ENCODE data around the gene PC. TPM values are rescaled to one million over a fixed set of nuclear protein-coding genes. Genes with fewer than 3 reads are reported as not detected.

PC gene
- total RNA-seq, 1 donor from 2014 or later, result 13.5 TPM

GRCh38 chr11:66987924-66988637 lies 29.9 kb upstream of the PC start:
- no peak for TF ChIP-seq CTCF (IDR thresholded peaks at IDR 0.05)
- H3K4me1 ChIP-seq, result peaks cover 6 to 10% of the 10 kb centered on the region in 2 donors
- H3K36me3 ChIP-seq, result no peaks in the 10 kb centered on the region
- no peak for DNase-seq (ENCODE audit: low spot score in 2 of 2)
- no peak overlapping the region for H3K27ac ChIP-seq
- intact Hi-C loops (cut with DNase I), result no loop called here
- no peaks in the 10 kb centered on the region for H3K27me3 ChIP-seq
- H3K9me3 ChIP-seq, result no peaks in the 10 kb centered on the region
- H3K4me3 ChIP-seq, result no peak overlapping the region

DNA sequence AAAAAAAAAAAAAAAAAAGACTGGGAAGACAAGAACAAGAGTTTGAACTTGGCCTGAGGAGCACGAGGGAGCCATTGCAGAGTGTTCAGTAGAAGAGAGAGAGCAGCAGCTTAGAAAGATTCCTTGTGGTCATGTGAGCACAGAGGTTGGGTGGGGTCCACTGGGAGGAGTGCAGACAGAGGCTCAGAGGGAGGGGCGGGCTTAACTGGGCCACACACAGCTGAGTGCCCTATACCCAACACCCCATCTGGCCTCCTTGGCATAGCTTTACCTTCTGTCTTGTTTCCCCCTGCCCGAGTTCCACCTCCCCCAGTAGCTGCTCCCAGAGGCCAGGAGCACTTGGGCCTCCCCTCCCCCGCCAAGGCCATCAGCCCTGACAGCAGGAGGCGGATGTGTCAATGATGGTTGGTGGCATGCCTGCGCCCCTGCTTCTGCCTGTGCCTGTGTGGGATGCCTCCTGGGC lies 29.0 kb upstream of the PC start:
- TF ChIP-seq CTCF (IDR thresholded peaks at IDR 0.05), result no peak
- no peaks in the 10 kb centered on the region for H3K36me3 ChIP-seq
- H3K27me3 ChIP-seq, result no peaks in the 10 kb centered on the region
- peaks cover 6 to 10% of the 10 kb centered on the region in 2 donors for H3K4me1 ChIP-seq
- H3K27ac ChIP-seq, result no peak overlapping the region
- intact Hi-C loops (cut with DNase I), result no loop called here
- DNase-seq (ENCODE audit: low spot score in 2 of 2), result no peak
- H3K4me3 ChIP-seq, result no peak overlapping the region
- no peaks in the 10 kb centered on the region for H3K9me3 ChIP-seq

GRCh38 chr11:66986178-66986545 lies 28.0 kb upstream of the PC start:
- Histone ChIP-seq H3K4me3 (no peak overlapping the region), H3K27ac (no peak overlapping the region), H3K27me3 (no peaks in the 10 kb centered on the region), H3K9me3 (no peaks in the 10 kb centered on the region), H3K36me3 (no peaks in the 10 kb centered on the region), H3K4me1 (peaks cover 6 to 18% of the 10 kb centered on the region in 2 donors)
- no peak for DNase-seq (ENCODE audit: low spot score in 2 of 2)
- TF ChIP-seq CTCF (IDR thresholded peaks at IDR 0.05), result no peak
- intact Hi-C loops (cut with DNase I), result no loop called here

GRCh38 chr11:66985508-66986177 lies 27.5 kb upstream of the PC start:
- Histone ChIP-seq H3K4me1 (peaks cover 6 to 20% of the 10 kb centered on the region in 2 donors), H3K9me3 (no peaks in the 10 kb centered on the region), H3K4me3 (no peak overlapping the region), H3K36me3 (no peaks in the 10 kb centered on the region), H3K27ac (no peak overlapping the region), H3K27me3 (no peaks in the 10 kb centered on the region)
- TF ChIP-seq CTCF (IDR thresholded peaks at IDR 0.05), result no peak
- no peak for DNase-seq (ENCODE audit: low spot score in 2 of 2)
- intact Hi-C loops (cut with DNase I), result no loop called here

- peaks cover 6 to 20% of the 10 kb centered on the region in 2 donors for H3K4me1 ChIP-seq
- peaks cover 0 to 10% of the 10 kb centered on the region in 2 donors for H3K9me3 ChIP-seq
- no peak overlapping the region for H3K4me3 ChIP-seq
- no peak overlapping the region for H3K27ac ChIP-seq
- TF ChIP-seq CTCF (IDR thresholded peaks at IDR 0.05), result no peak
- no peaks in the 10 kb centered on the region for H3K36me3 ChIP-seq
- H3K27me3 ChIP-seq, result no peaks in the 10 kb centered on the region
- intact Hi-C loops (cut with DNase I), result no loop called here
- no peak for DNase-seq (ENCODE audit: low spot score in 2 of 2)
These were observed 25.2 kb upstream of the PC start for GRCh38 chr11:66983275-66983924.

All from ascending aorta (tissue), 2 donors.